ENCODE data around the gene HOXA5. TPM values are rescaled to one million over a fixed set of nuclear protein-coding genes. Genes with fewer than 3 reads are reported as not detected.

The HOXA5 gene
- total RNA-seq (1 to 10 TPM in 1 of 6 donors, under 1 TPM in 4, not detected in 1; 0.24 to 1.4 (median 0.76) TPM), polyA plus RNA-seq (1 to 10 TPM in 1 of 2 donors, under 1 TPM in 1; 0.95 to 1.2 TPM)

GRCh38 chr7:27143023-27143949 is at the start of gene HOXA5:
Gene HOXA5 (minus strand): TSS chr7:27143681. CDS start chr7:27143607, 74 bp downstream.
- intact Hi-C loops (cut with DNase I) = no loop called here
- TF ChIP-seq, protein P1, sequence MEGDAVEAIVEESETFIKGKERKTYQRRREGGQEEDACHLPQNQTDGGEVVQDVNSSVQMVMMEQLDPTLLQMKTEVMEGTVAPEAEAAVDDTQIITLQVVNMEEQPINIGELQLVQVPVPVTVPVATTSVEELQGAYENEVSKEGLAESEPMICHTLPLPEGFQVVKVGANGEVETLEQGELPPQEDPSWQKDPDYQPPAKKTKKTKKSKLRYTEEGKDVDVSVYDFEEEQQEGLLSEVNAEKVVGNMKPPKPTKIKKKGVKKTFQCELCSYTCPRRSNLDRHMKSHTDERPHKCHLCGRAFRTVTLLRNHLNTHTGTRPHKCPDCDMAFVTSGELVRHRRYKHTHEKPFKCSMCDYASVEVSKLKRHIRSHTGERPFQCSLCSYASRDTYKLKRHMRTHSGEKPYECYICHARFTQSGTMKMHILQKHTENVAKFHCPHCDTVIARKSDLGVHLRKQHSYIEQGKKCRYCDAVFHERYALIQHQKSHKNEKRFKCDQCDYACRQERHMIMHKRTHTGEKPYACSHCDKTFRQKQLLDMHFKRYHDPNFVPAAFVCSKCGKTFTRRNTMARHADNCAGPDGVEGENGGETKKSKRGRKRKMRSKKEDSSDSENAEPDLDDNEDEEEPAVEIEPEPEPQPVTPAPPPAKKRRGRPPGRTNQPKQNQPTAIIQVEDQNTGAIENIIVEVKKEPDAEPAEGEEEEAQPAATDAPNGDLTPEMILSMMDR (IDR thresholded peaks at IDR 0.05) = peak in 2 of 4 donors; percentile 12 to 25
- no peaks in the 10 kb centered on the region for H3K36me3 ChIP-seq
- peak within 1 kb of the TSS in 2 of 4 donors; percentile 50 to 66 for H3K27ac ChIP-seq
- peaks cover 0 to 5% (median 4%) of the 10 kb centered on the region in 3 donors for H3K4me1 ChIP-seq
- FAIRE-seq (no peak), ATAC-seq (peak in 3 of 4 donors; percentile 62 to 70 (median 67)), DNase-seq (peak in 2 of 6 donors; percentile 61 to 64)
- peak within 1 kb of the TSS; percentile 4 to 36 (median 20) for H3K4me3 ChIP-seq
- H3K9me3 ChIP-seq = no peaks in the 10 kb centered on the region
- H3K27me3 ChIP-seq = peaks cover 11 to 87% (median 30%) of the 10 kb centered on the region in 4 donors
- WGBS, 2 donors = 10 to 12% methylated on average over 72 to 86 of the region's 86 CpGs

- Histone ChIP-seq H3K36me3 (no peaks in the 10 kb centered on the region), H3K27ac (no peak overlapping the region), H3K4me1 (peaks cover 0 to 14% (median 0%) of the 10 kb centered on the region in 3 donors), H3K4me3 (peak overlapping the region; percentile 5 to 41 (median 12)), H3K9me3 (no peaks in the 10 kb centered on the region), H3K27me3 (peaks cover 4 to 90% (median 40%) of the 10 kb centered on the region in 4 donors)
- intact Hi-C loops (cut with DNase I) = loop anchor here in 2 of 3 donors (10.0 kb wide), 2 partner anchors 732 to 832 kb away; no protein-coding TSS in a partner anchor
- FAIRE-seq (no peak), DNase-seq (peak in 2 of 6 donors; percentile 16 to 67), ATAC-seq (peak; percentile 41 to 63 (median 48))
- 4 to 5% methylated on average over 76 to 78 of the region's 78 CpGs for WGBS, 2 donors
- TF ChIP-seq, protein P1 (IDR thresholded peaks at IDR 0.05) = no peak
Measured at GRCh38 chr7:27192546-27193334, 49.3 kb upstream of the HOXA5 start.

DNA sequence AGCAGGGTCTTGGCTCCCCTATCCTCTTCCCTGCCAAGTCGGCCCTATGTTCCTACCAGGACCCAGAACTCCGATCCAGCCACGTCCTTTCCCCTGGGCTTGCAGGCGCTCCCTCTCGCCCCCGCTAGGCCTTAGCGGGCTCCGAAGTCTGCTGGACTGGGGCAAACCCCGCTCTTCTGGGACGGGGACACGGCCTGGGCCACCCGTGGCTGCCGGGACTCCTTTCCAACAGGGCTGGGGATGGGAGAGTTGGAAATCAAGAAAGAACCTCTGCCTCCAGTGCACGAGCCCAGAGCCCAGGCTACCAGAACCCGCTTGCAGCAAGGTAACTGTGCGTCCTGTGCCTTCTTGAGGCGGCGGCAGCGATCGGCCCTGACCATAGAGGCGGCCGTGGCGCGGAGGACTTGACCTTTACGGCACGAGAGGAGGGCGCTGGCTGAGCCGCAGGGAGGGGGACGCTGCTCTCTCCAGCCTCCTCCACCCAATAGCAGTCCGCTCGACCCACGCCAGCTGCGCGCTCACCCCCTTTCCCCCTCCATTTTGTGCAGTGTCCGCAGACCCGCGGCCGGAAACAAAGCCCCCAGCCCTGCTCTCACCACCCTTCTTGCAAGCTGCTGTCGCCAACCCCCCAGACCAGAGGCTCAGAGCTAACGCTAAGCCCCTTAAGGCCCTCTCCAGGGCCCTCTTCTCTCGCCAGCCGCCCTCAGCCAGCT is 48.5 kb upstream of the HOXA5 start:
- peak overlapping the region in 2 of 4 donors; percentile 20 to 41 for H3K4me3 ChIP-seq
- H3K27me3 ChIP-seq = peaks cover 4 to 90% (median 37%) of the 10 kb centered on the region in 4 donors
- H3K4me1 ChIP-seq = peaks cover 0 to 14% (median 0%) of the 10 kb centered on the region in 3 donors
- no peak overlapping the region for H3K27ac ChIP-seq
- intact Hi-C loops (cut with DNase I) = loop anchor here in 2 of 3 donors (10.0 kb wide), 2 partner anchors 733 to 833 kb away; no protein-coding TSS in a partner anchor
- ATAC-seq = peak in 3 of 4 donors; percentile 13 to 20 (median 18)
- 12 to 13% methylated on average over 23 to 42 of the region's 42 CpGs for WGBS, 2 donors
- DNase-seq = peak in 2 of 6 donors; percentile 13 to 67
- FAIRE-seq = no peak
- H3K36me3 ChIP-seq = no peaks in the 10 kb centered on the region
- H3K9me3 ChIP-seq = no peaks in the 10 kb centered on the region
- TF ChIP-seq, protein P1 (IDR thresholded peaks at IDR 0.05) = no peak

DNA sequence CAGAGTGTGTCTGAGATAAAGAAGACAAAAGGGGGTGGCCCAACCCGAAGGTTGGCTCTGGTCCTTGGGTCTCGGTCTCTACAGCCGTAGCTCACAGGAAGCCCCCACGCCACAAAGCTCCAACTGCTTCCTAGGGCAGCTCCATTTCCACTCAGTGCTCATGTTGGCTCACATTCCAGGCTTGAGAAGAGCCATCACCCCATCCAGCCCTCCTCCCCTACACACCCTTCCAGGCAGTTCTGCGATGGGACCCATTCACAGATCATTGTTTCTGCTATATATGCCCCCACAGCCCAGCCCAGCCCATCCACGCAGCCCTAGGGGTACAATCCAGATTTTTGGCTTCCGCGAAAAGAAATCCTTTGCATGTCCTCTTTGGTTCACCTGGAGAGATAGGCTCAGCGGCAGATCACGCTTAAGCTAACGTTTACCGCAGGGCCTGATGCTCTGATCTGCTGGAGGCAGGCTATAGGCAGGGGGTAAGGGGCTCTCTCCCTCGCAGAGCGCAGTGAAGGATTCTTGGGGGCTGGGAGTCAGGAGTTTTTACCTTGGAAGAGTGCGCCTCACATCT is 47.8 kb upstream of the HOXA5 start:
- ATAC-seq (no peak), FAIRE-seq (no peak), DNase-seq (peak in 1 of 6 donors; percentile 39)
- H3K9me3 ChIP-seq = no peaks in the 10 kb centered on the region
- TF ChIP-seq, protein P1 (IDR thresholded peaks at IDR 0.05) = no peak
- WGBS, 2 donors = 26 to 36% methylated on average over 15 of the region's 15 CpGs
- H3K4me1 ChIP-seq = peaks cover 0 to 14% (median 0%) of the 10 kb centered on the region in 3 donors
- H3K27me3 ChIP-seq = peaks cover 4 to 90% (median 33%) of the 10 kb centered on the region in 4 donors
- H3K4me3 ChIP-seq = no peak overlapping the region
- intact Hi-C loops (cut with DNase I) = loop anchor here in 2 of 3 donors (10.0 kb wide), 2 partner anchors 734 to 834 kb away; no protein-coding TSS in a partner anchor
- H3K27ac ChIP-seq = no peak overlapping the region
- H3K36me3 ChIP-seq = no peaks in the 10 kb centered on the region
